ENCODE results near the gene ARL16. TPM values are rescaled to one million over a fixed set of nuclear protein-coding genes. Genes with fewer than 3 reads are reported as not detected.

ARL16 gene
- total and polyA plus RNA-seq, 9 donors, result 22.8 to 55.5 (median 31.1) TPM

GRCh38 chr17:81715872-81716673 is 32.5 kb upstream of the ARL16 start:
- WGBS, 3 donors, result 91 to 92% (median 91%) methylated on average over 27 to 43 of the region's 43 CpGs
- intact Hi-C loops (cut with DNase I), result no loop called here
- Histone ChIP-seq H3K27ac (no peak overlapping the region), H3K4me3 (no peak overlapping the region), H3K27me3 (no peaks in the 10 kb centered on the region), H3K36me3 (no peaks in the 10 kb centered on the region), H3K9me3 (no peaks in the 10 kb centered on the region), H3K4me1 (ENCODE audit: insufficient read depth) (peaks cover 15% of the 10 kb centered on the region)
- no peak for TF ChIP-seq POLR2A (IDR thresholded peaks at IDR 0.05)
- no peak for TF ChIP-seq EP300 (IDR thresholded peaks at IDR 0.05)
- no peak for TF ChIP-seq CTCF (IDR thresholded peaks at IDR 0.05)
- DNase-seq, result peak in 1 of 5 donors; percentile 34

DNA sequence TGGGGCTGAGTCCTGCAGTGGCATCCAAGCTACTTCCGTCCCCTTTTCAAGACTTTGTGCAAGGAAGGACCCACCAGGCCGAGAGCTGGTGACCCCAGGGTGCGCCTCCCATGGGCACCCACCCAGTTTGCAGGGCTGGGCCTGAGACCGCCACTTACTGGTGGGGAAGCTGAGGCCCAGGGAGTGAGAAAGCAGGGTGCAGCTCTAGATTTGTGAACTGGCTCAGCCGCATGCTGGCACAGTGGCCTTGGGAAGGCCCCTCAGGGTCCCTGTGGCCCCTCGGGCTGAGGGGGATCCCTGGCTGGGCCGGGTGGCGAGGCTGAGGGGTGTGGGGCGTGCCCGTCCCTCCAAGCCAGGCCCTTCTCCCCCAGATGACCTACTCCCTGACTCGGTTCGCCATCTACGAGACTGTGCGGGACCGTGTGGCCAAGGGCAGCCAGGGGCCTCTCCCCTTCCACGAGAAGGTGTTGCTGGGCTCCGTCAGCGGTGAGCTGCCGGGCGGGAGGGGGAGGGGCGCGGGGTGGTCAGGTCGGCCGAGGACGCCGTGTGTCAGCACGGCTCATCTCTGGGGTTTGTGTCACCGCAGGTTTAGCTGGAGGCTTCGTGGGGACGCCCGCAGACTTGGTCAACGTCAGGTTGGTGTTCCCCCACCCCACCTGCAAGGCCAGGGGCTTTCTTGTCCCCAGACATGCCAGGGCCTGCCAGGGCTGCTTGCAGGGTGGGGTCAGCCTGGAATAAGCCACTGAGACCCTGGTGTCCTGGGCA is 31.7 kb upstream of the ARL16 start:
- Histone ChIP-seq H3K27me3 (no peaks in the 10 kb centered on the region), H3K36me3 (no peaks in the 10 kb centered on the region), H3K27ac (no peak overlapping the region), H3K4me3 (no peak overlapping the region), H3K4me1 (ENCODE audit: insufficient read depth) (peaks cover 18% of the 10 kb centered on the region), H3K9me3 (no peaks in the 10 kb centered on the region)
- intact Hi-C loops (cut with DNase I), result no loop called here
- WGBS, 3 donors, result 85 to 89% (median 88%) methylated on average over 13 to 32 of the region's 32 CpGs
- TF ChIP-seq POLR2A (IDR thresholded peaks at IDR 0.05), result no peak
- no peak for TF ChIP-seq EP300 (IDR thresholded peaks at IDR 0.05)
- TF ChIP-seq CTCF (IDR thresholded peaks at IDR 0.05), result no peak
- peak in 1 of 5 donors; percentile 34 for DNase-seq

- no peaks in the 10 kb centered on the region for H3K27me3 ChIP-seq
- no peaks in the 10 kb centered on the region for H3K9me3 ChIP-seq
- peak in 2 of 5 donors; percentile 40 to 43 for DNase-seq
- H3K4me3 ChIP-seq, result no peak overlapping the region
- no peak overlapping the region for H3K27ac ChIP-seq
- peaks cover 18% of the 10 kb centered on the region for H3K4me1 ChIP-seq (ENCODE audit: insufficient read depth)
- no peaks in the 10 kb centered on the region for H3K36me3 ChIP-seq
- intact Hi-C loops (cut with DNase I), result no loop called here
- 91 to 92% (median 92%) methylated on average over 38 to 39 of the region's 39 CpGs for WGBS, 3 donors
- TF ChIP-seq POLR2A (IDR thresholded peaks at IDR 0.05), result no peak
- no peak for TF ChIP-seq EP300 (IDR thresholded peaks at IDR 0.05)
- no peak for TF ChIP-seq CTCF (IDR thresholded peaks at IDR 0.05)
Measured at GRCh38 chr17:81714412-81715106, 31.0 kb upstream of the ARL16 start.

Data from ovary (tissue), 9 donors.